ENCODE data around the gene ST6GALNAC3.

The ST6GALNAC3 gene

GRCh38 chr1:76381450-76382097 is 307.0 kb downstream of the ST6GALNAC3 start:
- no peak overlapping the region for H3K4me3 ChIP-seq (ENCODE audit: low read length, poor library complexity, severe bottlenecking)
- H3K79me2 ChIP-seq (ENCODE audit: insufficient read depth, low read length): no peaks in the 10 kb centered on the region
- TF ChIP-seq CTCF (conservative IDR thresholded peaks at IDR 0.05; ENCODE audit: low read length) (no peak), EZH2phosphoT487 (IDR thresholded peaks at IDR 0.05; ENCODE audit: borderline replicate concordance) (no peak)
- H3K4me1 ChIP-seq (ENCODE audit: insufficient read depth, low read length, poor library complexity, severe bottlenecking): no peaks in the 10 kb centered on the region
- H3K9me3 ChIP-seq (ENCODE audit: insufficient read depth, low read depth, low read length): no peaks in the 10 kb centered on the region
- no peaks in the 10 kb centered on the region for H3K36me3 ChIP-seq (ENCODE audit: insufficient read depth, low read length)
- H3F3A ChIP-seq (ENCODE audit: low read depth): no peaks in the 10 kb centered on the region
- no peaks in the 10 kb centered on the region for H3K27me3 ChIP-seq (ENCODE audit: insufficient read depth, low read length, poor library complexity, severe bottlenecking)
- H3K9ac ChIP-seq (ENCODE audit: low read depth, low read length, poor library complexity, severe bottlenecking): no peak overlapping the region
- H3K9me2 ChIP-seq (replicated peaks; ENCODE audit: low read depth, low read length): no peaks in the 10 kb centered on the region
- no peak overlapping the region for H2AFZ ChIP-seq (ENCODE audit: low read length)
- H4K20me1 ChIP-seq (ENCODE audit: insufficient read depth, low read length, poor library complexity, severe bottlenecking): no peaks in the 10 kb centered on the region
- no peak overlapping the region for H3K4me2 ChIP-seq (ENCODE audit: low read depth, low read length, poor library complexity, severe bottlenecking)

- Histone ChIP-seq H3K79me2 (ENCODE audit: insufficient read depth, low read length) (no peaks in the 10 kb centered on the region), H3K27me3 (ENCODE audit: insufficient read depth, low read length, poor library complexity, severe bottlenecking) (no peaks in the 10 kb centered on the region), H3K4me2 (ENCODE audit: low read depth, low read length, poor library complexity, severe bottlenecking) (no peak overlapping the region), H3K4me3 (ENCODE audit: low read length, poor library complexity, severe bottlenecking) (no peak overlapping the region), H3F3A (ENCODE audit: low read depth) (no peaks in the 10 kb centered on the region), H4K20me1 (ENCODE audit: insufficient read depth, low read length, poor library complexity, severe bottlenecking) (no peaks in the 10 kb centered on the region), H2AFZ (ENCODE audit: low read length) (no peak overlapping the region), H3K4me1 (ENCODE audit: insufficient read depth, low read length, poor library complexity, severe bottlenecking) (no peaks in the 10 kb centered on the region), H3K9me3 (ENCODE audit: insufficient read depth, low read depth, low read length) (no peaks in the 10 kb centered on the region), H3K36me3 (ENCODE audit: insufficient read depth, low read length) (no peaks in the 10 kb centered on the region), H3K9me2 (replicated peaks; ENCODE audit: low read depth, low read length) (no peaks in the 10 kb centered on the region), H3K9ac (ENCODE audit: low read depth, low read length, poor library complexity, severe bottlenecking) (no peak overlapping the region)
- no peak for TF ChIP-seq CTCF (conservative IDR thresholded peaks at IDR 0.05; ENCODE audit: low read length)
- no peak for TF ChIP-seq EZH2phosphoT487 (IDR thresholded peaks at IDR 0.05; ENCODE audit: borderline replicate concordance)
Observed at GRCh38 chr1:76388261-76388660, 313.7 kb downstream of the ST6GALNAC3 start.

- H4K20me1 ChIP-seq (ENCODE audit: insufficient read depth, low read length, poor library complexity, severe bottlenecking): no peaks in the 10 kb centered on the region
- TF ChIP-seq EZH2phosphoT487 (IDR thresholded peaks at IDR 0.05; ENCODE audit: borderline replicate concordance) (no peak), CTCF (conservative IDR thresholded peaks at IDR 0.05; ENCODE audit: low read length) (no peak)
- H3K9me2 ChIP-seq (replicated peaks; ENCODE audit: low read depth, low read length): no peaks in the 10 kb centered on the region
- H2AFZ ChIP-seq (ENCODE audit: low read length): no peak overlapping the region
- H3K79me2 ChIP-seq (ENCODE audit: insufficient read depth, low read length): no peaks in the 10 kb centered on the region
- H3K4me2 ChIP-seq (ENCODE audit: low read depth, low read length, poor library complexity, severe bottlenecking): no peak overlapping the region
- H3K9ac ChIP-seq (ENCODE audit: low read depth, low read length, poor library complexity, severe bottlenecking): no peak overlapping the region
- no peak overlapping the region for H3K4me3 ChIP-seq (ENCODE audit: low read length, poor library complexity, severe bottlenecking)
- no peaks in the 10 kb centered on the region for H3K36me3 ChIP-seq (ENCODE audit: insufficient read depth, low read length)
- no peaks in the 10 kb centered on the region for H3F3A ChIP-seq (ENCODE audit: low read depth)
- H3K4me1 ChIP-seq (ENCODE audit: insufficient read depth, low read length, poor library complexity, severe bottlenecking): no peaks in the 10 kb centered on the region
- H3K9me3 ChIP-seq (ENCODE audit: insufficient read depth, low read depth, low read length): no peaks in the 10 kb centered on the region
- no peaks in the 10 kb centered on the region for H3K27me3 ChIP-seq (ENCODE audit: insufficient read depth, low read length, poor library complexity, severe bottlenecking)
Observed at GRCh38 chr1:76390456-76390855, 315.9 kb downstream of the ST6GALNAC3 start.

Measured in Loucy (cell line).